HEK293 (cell line): Measurements from ENCODE around the gene MDP1.

Experiments
- HOXD13 ChIP-seq: sonication (generic); formaldehyde crosslinking; IDR thresholded peaks from 2 replicates; pipeline ENCODE4 v1.8.0; 2022; ENCODE audit warnings: missing genetic modification reagents, borderline replicate concordance
- OVOL3 ChIP-seq: fragments of 450-650 bp; formaldehyde crosslinking; IDR thresholded peaks from 2 replicates; pipeline ENCODE4 v1.5.1; 2016; ENCODE audit warnings: missing biosample characterization, missing genetic modification characterization
- TCF7L2 ChIP-seq: IDR thresholded peaks from 2 replicates; pipeline ENCODE4 v1.6.1; 2011; ENCODE audit warnings: low read depth, mild to moderate bottlenecking, inconsistent platforms, low read length, moderate library complexity, borderline replicate concordance
- ZBTB17 ChIP-seq: fragments of 450-650 bp; formaldehyde crosslinking; IDR thresholded peaks from 2 replicates; pipeline ENCODE4 v1.5.1; 2016; ENCODE audit warnings: missing biosample characterization, missing genetic modification characterization
- ZNF121 ChIP-seq: fragments of 450-650 bp; formaldehyde crosslinking; IDR thresholded peaks from 2 replicates; pipeline ENCODE4 v1.5.1; 2016; ENCODE audit warnings: missing biosample characterization, missing genetic modification characterization
- ZNF184 ChIP-seq: fragments of 450-650 bp; IDR thresholded peaks from 2 replicates; pipeline ENCODE4 v1.5.1; 2018; ENCODE audit warnings: missing biosample characterization, mild to moderate bottlenecking, missing genetic modification characterization
- ZNF202 ChIP-seq: fragments of 450-650 bp; formaldehyde crosslinking; IDR thresholded peaks from 2 replicates; pipeline ENCODE4 v1.5.1; 2016; ENCODE audit warnings: missing biosample characterization, missing genetic modification characterization, borderline replicate concordance
- ZNF211 ChIP-seq: fragments of 450-650 bp; formaldehyde crosslinking; IDR thresholded peaks from 2 replicates; pipeline ENCODE4 v1.5.1; 2016; ENCODE audit warnings: low read depth, missing biosample characterization, missing genetic modification characterization
- ZNF23 ChIP-seq: fragments of 450-650 bp; formaldehyde crosslinking; IDR thresholded peaks from 2 replicates; pipeline ENCODE4 v1.5.1; 2016; ENCODE audit warnings: missing biosample characterization, missing genetic modification characterization, borderline replicate concordance
- ZNF274 ChIP-seq, 2 experiments: fragments of 200-500 bp in 1 of 2; fragments of 450-650 bp in 1 of 2; sonication (Bioruptor generic) in 1 of 2; formaldehyde crosslinking in 1 of 2; IDR thresholded peaks; 2 replicates each; pipeline versions ENCODE4 v1.5.1 to v1.6.1; 2014 to 2016; ENCODE audit warnings: borderline replicate concordance in 1 of 2, inconsistent platforms in 1 of 2, low read length in 1 of 2, missing biosample characterization in 1 of 2, missing genetic modification characterization in 1 of 2
- ZNF394 ChIP-seq: fragments of 450-650 bp; formaldehyde crosslinking; IDR thresholded peaks from 2 replicates; pipeline ENCODE4 v1.5.1; 2016; ENCODE audit warnings: missing biosample characterization, missing genetic modification characterization, mild to moderate bottlenecking, moderate library complexity, borderline replicate concordance
- ZNF529 ChIP-seq: fragments of 450-650 bp; formaldehyde crosslinking; IDR thresholded peaks from 2 replicates; pipeline ENCODE4 v1.5.1; 2017; ENCODE audit warnings: missing genetic modification characterization, missing biosample characterization; ENCODE audit not compliant: insufficient replicate concordance
- ZNF544 ChIP-seq: fragments of 450-650 bp; formaldehyde crosslinking; IDR thresholded peaks from 2 replicates; pipeline ENCODE4 v1.5.0; 2017; ENCODE audit warnings: missing biosample characterization, missing genetic modification characterization
- ZNF768 ChIP-seq: fragments of 450-650 bp; formaldehyde crosslinking; IDR thresholded peaks from 2 replicates; pipeline ENCODE4 v1.5.1; 2018; ENCODE audit warnings: missing biosample characterization, mild to moderate bottlenecking, missing genetic modification characterization
- TF ChIP-seq, protein P1 (sequence below): fragments of 450-650 bp; formaldehyde crosslinking; IDR thresholded peaks from 2 replicates; pipeline ENCODE4 v1.5.1; 2017; ENCODE audit warnings: missing biosample characterization, mild to moderate bottlenecking, missing genetic modification characterization, moderate library complexity
- TF ChIP-seq, protein P2 (sequence below): fragments of 450-650 bp; formaldehyde crosslinking; IDR thresholded peaks from 2 replicates; pipeline ENCODE4 v1.5.1; 2016; ENCODE audit warnings: missing biosample characterization, missing genetic modification characterization
- TF ChIP-seq, protein P3 (sequence below): fragments of 450-650 bp; formaldehyde crosslinking; IDR thresholded peaks from 2 replicates; pipeline ENCODE4 v1.5.1; 2017; ENCODE audit warnings: missing biosample characterization, missing genetic modification characterization
- TF ChIP-seq, protein P4 (sequence below): fragments of 450-650 bp; formaldehyde crosslinking; IDR thresholded peaks from 2 replicates; pipeline ENCODE4 v1.5.0; 2017; ENCODE audit warnings: missing biosample characterization, missing genetic modification characterization, borderline replicate concordance

Gene MDP1

DNA sequence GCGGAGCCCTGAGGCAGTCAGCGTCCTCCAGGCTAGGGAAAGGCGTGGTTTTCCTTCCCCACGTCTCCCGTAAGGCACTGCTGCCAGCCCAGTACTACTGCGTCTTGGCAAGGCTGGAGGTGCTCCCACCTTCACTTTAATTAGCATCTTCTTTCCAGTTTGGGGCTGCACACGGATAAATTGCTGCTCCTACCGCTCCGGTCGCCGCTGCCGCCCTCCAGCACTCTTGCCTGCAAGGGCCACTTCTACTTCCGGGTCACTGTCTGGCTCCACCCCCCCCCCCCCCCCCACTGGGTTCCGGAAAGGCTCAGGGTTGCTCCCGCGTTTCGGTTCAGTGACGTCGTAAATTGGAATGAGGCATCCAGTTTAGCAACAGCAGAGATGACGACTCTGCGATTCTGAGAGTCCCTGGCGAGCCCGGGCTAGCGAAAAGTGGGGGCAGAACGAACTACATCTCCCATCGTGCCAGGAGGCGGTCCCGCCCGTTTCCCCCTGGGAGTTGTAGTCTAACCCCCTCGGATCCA lies 16.3 kb upstream of the MDP1 start, which contains the start of gene NEDD8 (continued):
- TF ChIP-seq TCF7L2 (no peak), ZNF529 (tag by site-specific recombination) (no peak), OVOL3 (tag by site-specific recombination) (no peak), ZNF544 (tag by site-specific recombination) (no peak), ZNF394 (tag by site-specific recombination) (0 out of 2 replicates have a peak, but pooled peaks have one; percentile 16), ZNF184 (no peak), ZNF23 (tag by site-specific recombination) (no peak), ZNF202 (tag by site-specific recombination) (no peak), ZNF211 (tag by site-specific recombination) (no peak), ZNF274 (IDR thresholded peaks at IDR 0.05; ENCODE audit: low read length) (no peak), ZNF274 (tag by site-specific recombination; IDR thresholded peaks at IDR 0.05; ENCODE audit: borderline replicate concordance) (no peak), HOXD13 (CRISPR knock-in tag) (no peak), ZNF768 (no peak), ZNF121 (tag by site-specific recombination) (no peak), ZBTB17 (tag by site-specific recombination) (peak; percentile 93)
- TF ChIP-seq, protein P1, sequence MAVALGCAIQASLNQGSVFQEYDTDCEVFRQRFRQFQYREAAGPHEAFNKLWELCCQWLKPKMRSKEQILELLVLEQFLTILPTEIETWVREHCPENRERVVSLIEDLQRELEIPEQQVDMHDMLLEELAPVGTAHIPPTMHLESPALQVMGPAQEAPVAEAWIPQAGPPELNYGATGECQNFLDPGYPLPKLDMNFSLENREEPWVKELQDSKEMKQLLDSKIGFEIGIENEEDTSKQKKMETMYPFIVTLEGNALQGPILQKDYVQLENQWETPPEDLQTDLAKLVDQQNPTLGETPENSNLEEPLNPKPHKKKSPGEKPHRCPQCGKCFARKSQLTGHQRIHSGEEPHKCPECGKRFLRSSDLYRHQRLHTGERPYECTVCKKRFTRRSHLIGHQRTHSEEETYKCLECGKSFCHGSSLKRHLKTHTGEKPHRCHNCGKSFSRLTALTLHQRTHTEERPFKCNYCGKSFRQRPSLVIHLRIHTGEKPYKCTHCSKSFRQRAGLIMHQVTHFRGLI (tag by site-specific recombination), result no peak
- TF ChIP-seq, protein P2, sequence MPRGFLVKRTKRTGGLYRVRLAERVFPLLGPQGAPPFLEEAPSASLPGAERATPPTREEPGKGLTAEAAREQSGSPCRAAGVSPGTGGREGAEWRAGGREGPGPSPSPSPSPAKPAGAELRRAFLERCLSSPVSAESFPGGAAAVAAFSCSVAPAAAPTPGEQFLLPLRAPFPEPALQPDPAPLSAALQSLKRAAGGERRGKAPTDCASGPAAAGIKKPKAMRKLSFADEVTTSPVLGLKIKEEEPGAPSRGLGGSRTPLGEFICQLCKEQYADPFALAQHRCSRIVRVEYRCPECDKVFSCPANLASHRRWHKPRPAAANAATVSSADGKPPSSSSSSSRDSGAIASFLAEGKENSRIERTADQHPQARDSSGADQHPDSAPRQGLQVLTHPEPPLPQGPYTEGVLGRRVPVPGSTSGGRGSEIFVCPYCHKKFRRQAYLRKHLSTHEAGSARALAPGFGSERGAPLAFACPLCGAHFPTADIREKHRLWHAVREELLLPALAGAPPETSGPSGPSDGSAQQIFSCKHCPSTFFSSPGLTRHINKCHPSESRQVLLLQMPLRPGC, result no peak
- TF ChIP-seq, protein P3, sequence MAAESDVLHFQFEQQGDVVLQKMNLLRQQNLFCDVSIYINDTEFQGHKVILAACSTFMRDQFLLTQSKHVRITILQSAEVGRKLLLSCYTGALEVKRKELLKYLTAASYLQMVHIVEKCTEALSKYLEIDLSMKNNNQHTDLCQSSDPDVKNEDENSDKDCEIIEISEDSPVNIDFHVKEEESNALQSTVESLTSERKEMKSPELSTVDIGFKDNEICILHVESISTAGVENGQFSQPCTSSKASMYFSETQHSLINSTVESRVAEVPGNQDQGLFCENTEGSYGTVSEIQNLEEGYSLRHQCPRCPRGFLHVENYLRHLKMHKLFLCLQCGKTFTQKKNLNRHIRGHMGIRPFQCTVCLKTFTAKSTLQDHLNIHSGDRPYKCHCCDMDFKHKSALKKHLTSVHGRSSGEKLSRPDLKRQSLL (tag by site-specific recombination), result peak; percentile 54; the same call in 1 of the 2 replicates
- TF ChIP-seq, protein P4, sequence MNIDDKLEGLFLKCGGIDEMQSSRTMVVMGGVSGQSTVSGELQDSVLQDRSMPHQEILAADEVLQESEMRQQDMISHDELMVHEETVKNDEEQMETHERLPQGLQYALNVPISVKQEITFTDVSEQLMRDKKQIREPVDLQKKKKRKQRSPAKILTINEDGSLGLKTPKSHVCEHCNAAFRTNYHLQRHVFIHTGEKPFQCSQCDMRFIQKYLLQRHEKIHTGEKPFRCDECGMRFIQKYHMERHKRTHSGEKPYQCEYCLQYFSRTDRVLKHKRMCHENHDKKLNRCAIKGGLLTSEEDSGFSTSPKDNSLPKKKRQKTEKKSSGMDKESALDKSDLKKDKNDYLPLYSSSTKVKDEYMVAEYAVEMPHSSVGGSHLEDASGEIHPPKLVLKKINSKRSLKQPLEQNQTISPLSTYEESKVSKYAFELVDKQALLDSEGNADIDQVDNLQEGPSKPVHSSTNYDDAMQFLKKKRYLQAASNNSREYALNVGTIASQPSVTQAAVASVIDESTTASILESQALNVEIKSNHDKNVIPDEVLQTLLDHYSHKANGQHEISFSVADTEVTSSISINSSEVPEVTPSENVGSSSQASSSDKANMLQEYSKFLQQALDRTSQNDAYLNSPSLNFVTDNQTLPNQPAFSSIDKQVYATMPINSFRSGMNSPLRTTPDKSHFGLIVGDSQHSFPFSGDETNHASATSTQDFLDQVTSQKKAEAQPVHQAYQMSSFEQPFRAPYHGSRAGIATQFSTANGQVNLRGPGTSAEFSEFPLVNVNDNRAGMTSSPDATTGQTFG (tag by site-specific recombination), result no peak
